Liver (tissue), 9 donors: ENCODE data around the gene PAX8. TPM values are rescaled to one million over a fixed set of nuclear protein-coding genes. Genes with fewer than 3 reads are reported as not detected.

Source experiments
- DNase-seq: peaks from one replicate; pipeline ENCODE4 v3.0.0-alpha.2; 2017; ENCODE audit warnings: low spot score
- H3K27ac ChIP-seq, 2 donors: one replicate each; pipeline ENCODE4 v1.7.0; 2013; ENCODE audit warnings: inconsistent platforms in 2 of 2, low read length in 2 of 2, control low read depth in 1 of 2, low read depth in 1 of 2, mild to moderate bottlenecking in 1 of 2
- H3K27me3 ChIP-seq, 4 donors: one replicate each; pipeline versions ENCODE4 v1.6.1 to v1.7.0; 2013; ENCODE audit warnings: low read length in 3 of 4, inconsistent platforms in 1 of 4, mild to moderate bottlenecking in 1 of 4, moderate library complexity in 1 of 4; ENCODE audit not compliant: control insufficient read depth in 4 of 4, insufficient read depth in 4 of 4
- H3K36me3 ChIP-seq, 4 donors: one replicate each; pipeline versions ENCODE4 v1.6.1 to v1.7.0; 2013; ENCODE audit warnings: low read length in 3 of 4, mild to moderate bottlenecking in 3 of 4, low read depth in 1 of 4, moderate library complexity in 1 of 4; ENCODE audit not compliant: control insufficient read depth in 4 of 4, insufficient read depth in 3 of 4
- H3K4me1 ChIP-seq, 4 donors: one replicate each; pipeline versions ENCODE4 v1.6.1 to v1.7.0; 2013; ENCODE audit warnings: low read length in 3 of 4, mild to moderate bottlenecking in 3 of 4, moderate library complexity in 1 of 4; ENCODE audit not compliant: control insufficient read depth in 4 of 4, insufficient read depth in 4 of 4
- H3K4me3 ChIP-seq, 3 donors: one replicate each; pipeline versions ENCODE4 v1.6.1 to v1.7.0; 2013; ENCODE audit warnings: low read length in 3 of 3, control low read depth in 1 of 3, low read depth in 1 of 3, mild to moderate bottlenecking in 1 of 3
- H3K9ac ChIP-seq, 2 donors: one replicate each; pipeline ENCODE4 v1.7.0; 2013; ENCODE audit warnings: low read length in 2 of 2, mild to moderate bottlenecking in 2 of 2, moderate library complexity in 2 of 2, control low read depth in 1 of 2, low read depth in 1 of 2
- H3K9me3 ChIP-seq, 4 donors: one replicate each; pipeline versions ENCODE4 v1.6.1 to v1.7.0; 2013; ENCODE audit warnings: low read length in 3 of 4; ENCODE audit not compliant: control insufficient read depth in 4 of 4
- EGR1 ChIP-seq, 2 donors: IDR thresholded peaks; 2 replicates each; pipeline ENCODE4 v1.6.1; 2016 to 2018; ENCODE audit warnings: antibody characterized with exemption in 2 of 2, low read depth in 2 of 2
- FOXA1 ChIP-seq: IDR thresholded peaks from 2 replicates; pipeline ENCODE4 v1.6.1; 2016; ENCODE audit warnings: antibody characterized with exemption
- GABPA ChIP-seq, 2 donors: IDR thresholded peaks in 1 of 2; conservative IDR thresholded peaks in 1 of 2; 2 replicates each; pipeline ENCODE4 v1.6.1; 2016; ENCODE audit warnings: antibody characterized with exemption in 2 of 2, mild to moderate bottlenecking in 1 of 2, moderate library complexity in 1 of 2
- HNF4A ChIP-seq, 2 donors: conservative IDR thresholded peaks; 2 replicates each; pipeline ENCODE4 v1.6.1; 2016; ENCODE audit warnings: antibody characterized with exemption in 2 of 2, mild to moderate bottlenecking in 2 of 2
- HNF4G ChIP-seq: IDR thresholded peaks from 2 replicates; pipeline ENCODE4 v1.6.1; 2016; ENCODE audit warnings: antibody characterized with exemption
- JUND ChIP-seq, 2 donors: IDR thresholded peaks; 2 replicates each; pipeline ENCODE4 v1.6.1; 2016; ENCODE audit warnings: antibody characterized with exemption in 2 of 2
- MAX ChIP-seq: IDR thresholded peaks from 2 replicates; pipeline ENCODE4 v1.6.1; 2016; ENCODE audit warnings: antibody characterized with exemption
- NR2F2 ChIP-seq: IDR thresholded peaks from 2 replicates; pipeline ENCODE4 v1.6.1; 2016; ENCODE audit warnings: antibody characterized with exemption
- RAD21 ChIP-seq, 2 donors: IDR thresholded peaks; 2 replicates each; pipeline ENCODE4 v1.6.1; 2016; ENCODE audit warnings: antibody characterized with exemption in 2 of 2, mild to moderate bottlenecking in 2 of 2
- REST ChIP-seq: IDR thresholded peaks from 2 replicates; pipeline ENCODE4 v1.6.1; 2016; ENCODE audit warnings: antibody characterized with exemption, mild to moderate bottlenecking
- RXRA ChIP-seq, 2 donors: IDR thresholded peaks; 2 replicates each; pipeline ENCODE4 v1.6.1; 2017 to 2018; ENCODE audit warnings: antibody characterized with exemption in 2 of 2, mild to moderate bottlenecking in 1 of 2
- SP1 ChIP-seq: IDR thresholded peaks from 2 replicates; pipeline ENCODE4 v1.6.1; 2018; ENCODE audit warnings: antibody characterized with exemption, mild to moderate bottlenecking
- TAF1 ChIP-seq: conservative IDR thresholded peaks from 2 replicates; pipeline ENCODE4 v1.6.1; 2016; ENCODE audit warnings: antibody characterized with exemption, mild to moderate bottlenecking
- YY1 ChIP-seq: IDR thresholded peaks from 2 replicates; pipeline ENCODE4 v1.6.1; 2016; ENCODE audit warnings: antibody characterized with exemption, mild to moderate bottlenecking
- WGBS: extraction: QIAGEN DNeasy Blood & Tissue Kit; methylation state at CpG from one replicate; pipeline ENCODE4 v1.1.7; 2013; 5-methylcytosine and 5-hydroxymethylcytosine counted together
- polyA plus RNA-seq, 2 donors: library from polyadenylated mRNA; stranded (reverse) in 1 of 2; unstranded in 1 of 2; fragments of 200-250 nt in 1 of 2; fragments of >200 nt in 1 of 2; fragmentation: Nextera tagmentation in 1 of 2; extraction: Ambion mirVana in 1 of 2; gene quantifications; one replicate each; pipeline versions ENCODE4 v1.2.1 to v1.2.3, GENCODE V29; 2013 to 2015
- total RNA-seq, 2 donors: library from RNA; depleted of rRNA; stranded (reverse); fragments of >200 nt; gene quantifications; one replicate each; pipeline ENCODE4 v1.2.3, GENCODE V29; 2014
- TF ChIP-seq, protein P1 (sequence below): fragments of 150-350 bp; IDR thresholded peaks from 2 replicates; pipeline ENCODE4 v1.5.1; 2017; ENCODE audit warnings: improper control_type of control experiment, low read depth, low read length; ENCODE audit not compliant: missing input control
- donor health status: healthy.
- donor health status: healthy.
- donor health status: healthy.
- donor health status: healthy.
- donor health status: healthy.

The PAX8 gene
- total and polyA plus RNA-seq, 4 donors: 0.09 to 0.85 (median 0.33) TPM

- TF ChIP-seq, protein P1, sequence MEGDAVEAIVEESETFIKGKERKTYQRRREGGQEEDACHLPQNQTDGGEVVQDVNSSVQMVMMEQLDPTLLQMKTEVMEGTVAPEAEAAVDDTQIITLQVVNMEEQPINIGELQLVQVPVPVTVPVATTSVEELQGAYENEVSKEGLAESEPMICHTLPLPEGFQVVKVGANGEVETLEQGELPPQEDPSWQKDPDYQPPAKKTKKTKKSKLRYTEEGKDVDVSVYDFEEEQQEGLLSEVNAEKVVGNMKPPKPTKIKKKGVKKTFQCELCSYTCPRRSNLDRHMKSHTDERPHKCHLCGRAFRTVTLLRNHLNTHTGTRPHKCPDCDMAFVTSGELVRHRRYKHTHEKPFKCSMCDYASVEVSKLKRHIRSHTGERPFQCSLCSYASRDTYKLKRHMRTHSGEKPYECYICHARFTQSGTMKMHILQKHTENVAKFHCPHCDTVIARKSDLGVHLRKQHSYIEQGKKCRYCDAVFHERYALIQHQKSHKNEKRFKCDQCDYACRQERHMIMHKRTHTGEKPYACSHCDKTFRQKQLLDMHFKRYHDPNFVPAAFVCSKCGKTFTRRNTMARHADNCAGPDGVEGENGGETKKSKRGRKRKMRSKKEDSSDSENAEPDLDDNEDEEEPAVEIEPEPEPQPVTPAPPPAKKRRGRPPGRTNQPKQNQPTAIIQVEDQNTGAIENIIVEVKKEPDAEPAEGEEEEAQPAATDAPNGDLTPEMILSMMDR: no peak
- TF ChIP-seq SP1: no peak
Observed at GRCh38 chr2:113214141-113214540, 64.6 kb downstream of the PAX8 start (continued).

- 96% methylated on average over 14 of the region's 14 CpGs for WGBS
- Histone ChIP-seq H3K9me3 (no peaks in the 10 kb centered on the region), H3K36me3 (no peaks in the 10 kb centered on the region), H3K4me1 (peaks cover 6 to 11% (median 10%) of the 10 kb centered on the region in 4 donors), H3K9ac (no peak overlapping the region), H3K4me3 (no peak overlapping the region), H3K27me3 (no peaks in the 10 kb centered on the region), H3K27ac (no peak overlapping the region)
- DNase-seq: no peak
- TF ChIP-seq YY1 (no peak), JUND (IDR thresholded peaks at IDR 0.05) (no peak), REST (no peak), EGR1 (IDR thresholded peaks at IDR 0.05; ENCODE audit: low read depth in 2 of 2) (no peak), MAX (no peak), HNF4G (no peak), RXRA (IDR thresholded peaks at IDR 0.05) (no peak), GABPA (IDR thresholded peaks at IDR 0.05 in 1 of 2, conservative IDR thresholded peaks at IDR 0.05 in 1 of 2) (no peak), SP1 (no peak)
Observed at GRCh38 chr2:113213061-113213930, 65.4 kb downstream of the PAX8 start.

DNA sequence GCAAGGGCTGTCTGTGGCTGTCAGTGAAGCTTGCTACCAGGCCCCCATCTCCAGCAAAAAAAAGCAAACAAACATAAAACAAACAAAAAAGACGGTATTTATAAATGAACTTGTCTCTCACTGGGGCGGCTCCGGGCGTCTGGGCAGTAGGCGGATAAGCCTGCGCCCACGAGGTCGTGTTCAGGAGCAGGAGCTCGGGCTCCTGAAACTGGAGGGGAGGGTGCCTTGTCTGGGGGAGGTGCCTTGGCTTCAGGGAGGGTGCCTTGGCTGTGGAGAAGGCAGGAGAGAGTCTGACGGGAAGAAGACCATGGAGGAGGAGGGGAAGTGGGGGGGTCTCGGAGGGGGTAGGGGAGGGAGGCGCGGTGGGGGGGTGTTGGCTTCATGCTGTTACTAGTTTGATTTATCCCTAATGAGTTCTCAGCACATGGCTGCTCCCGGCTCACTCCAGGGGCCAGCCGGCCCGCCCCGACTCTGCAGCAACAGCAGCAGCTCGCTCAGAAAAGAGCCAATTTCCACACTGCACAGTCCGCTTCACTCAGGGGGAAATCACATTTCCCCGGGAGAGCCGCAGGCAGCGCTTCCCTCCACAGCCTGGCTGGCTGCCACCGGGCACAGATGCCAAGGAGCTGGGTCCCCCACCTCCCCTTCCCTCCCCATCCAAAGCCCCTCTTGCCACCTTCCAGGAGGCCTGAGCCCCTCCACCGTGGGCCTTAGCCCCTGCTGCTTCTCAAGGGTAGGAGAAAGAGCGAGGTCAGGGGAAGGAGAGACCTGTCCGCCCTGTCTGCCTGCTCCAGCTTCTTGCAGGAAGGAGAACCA, 66.3 kb downstream of the PAX8 start:
- H3K4me3 ChIP-seq: no peak overlapping the region
- H3K9me3 ChIP-seq: no peaks in the 10 kb centered on the region
- H3K27me3 ChIP-seq: no peaks in the 10 kb centered on the region
- no peak overlapping the region for H3K27ac ChIP-seq
- peak overlapping the region in 1 of 2 donors; percentile 12 for H3K9ac ChIP-seq
- peaks cover 0 to 4% (median 2%) of the 10 kb centered on the region in 4 donors for H3K4me1 ChIP-seq
- 54% methylated on average over 26 of the region's 26 CpGs for WGBS
- no peak for DNase-seq
- no peaks in the 10 kb centered on the region for H3K36me3 ChIP-seq
- TF ChIP-seq MAX (no peak), JUND (IDR thresholded peaks at IDR 0.05) (no peak), FOXA1 (no peak), NR2F2 (no peak), RAD21 (IDR thresholded peaks at IDR 0.05) (no peak), HNF4A (conservative IDR thresholded peaks at IDR 0.05) (no peak), REST (no peak), YY1 (no peak), TAF1 (no peak), SP1 (no peak)
- TF ChIP-seq, protein P1: no peak
